Glomerular endothelial cell (primary cell): ENCODE measurements around the gene PFN3. TPM values are rescaled to one million over a fixed set of nuclear protein-coding genes. Genes with fewer than 3 reads are reported as not detected.
"Not testable (repeated sequence)": the region's sequence is repeated elsewhere in the genome, so short reads cannot be mapped to it uniquely, and the experiment has no call there.

Source experiments
- DNase-seq: peaks from one replicate; pipeline ENCODE4 v3.0.0-alpha.2; 2011; ENCODE audit warnings: low read depth, low spot score; ENCODE audit errors: extremely low read depth
- total RNA-seq: library from RNA; depleted of rRNA; stranded (reverse); fragments of >200 nt; gene quantifications from 2 replicates; pipeline ENCODE4 v1.2.3, GENCODE V29; 2015

The PFN3 gene
- total RNA-seq, 1 donor from 2014 or later, result not detected

- DNase-seq, result no peak
These were observed 37.6 kb downstream of the PFN3 start for GRCh38 chr5:177362610-177363507.

GRCh38 chr5:177362292-177362609, 38.2 kb downstream of the PFN3 start:
- no peak for DNase-seq

- no peak for DNase-seq
These were observed 38.8 kb downstream of the PFN3 start for GRCh38 chr5:177361418-177362291.

- DNase-seq, result not testable (repeated sequence)
These were observed 39.7 kb downstream of the PFN3 start for GRCh38 chr5:177360740-177361139.

GRCh38 chr5:177359860-177360259, 40.6 kb downstream of the PFN3 start:
- no peak for DNase-seq

- DNase-seq, result no peak
These were observed 41.0 kb downstream of the PFN3 start for GRCh38 chr5:177359451-177359851.

- no peak for DNase-seq
These were observed 42.1 kb downstream of the PFN3 start for GRCh38 chr5:177358370-177358819.

- DNase-seq, result no peak
These were observed 42.8 kb downstream of the PFN3 start, which contains the start of gene RGS14 for GRCh38 chr5:177357459-177358351. TSS of gene RGS14 (plus strand) at chr5:177357924. CDS start at chr5:177358025, 101 bp downstream.

- no peak for DNase-seq
These were observed 43.4 kb downstream of the PFN3 start for GRCh38 chr5:177357146-177357458.

- no peak for DNase-seq
These were observed 43.7 kb downstream of the PFN3 start for GRCh38 chr5:177356746-177357145.

GRCh38 chr5:177355868-177356168, 44.6 kb downstream of the PFN3 start:
- DNase-seq, result no peak

GRCh38 chr5:177355162-177355867, 45.1 kb downstream of the PFN3 start:
- DNase-seq, result no peak

- DNase-seq, result no peak
These were observed 45.8 kb downstream of the PFN3 start for GRCh38 chr5:177354711-177355110.

GRCh38 chr5:177354256-177354655, 46.2 kb downstream of the PFN3 start:
- no peak for DNase-seq

- no peak for DNase-seq
These were observed 47.4 kb downstream of the PFN3 start for GRCh38 chr5:177353093-177353492.

GRCh38 chr5:177351392-177352329, 48.8 kb downstream of the PFN3 start, which contains the start of gene LMAN2:
TSS of gene LMAN2 (minus strand) at chr5:177351668. CDS start at chr5:177351647, 21 bp downstream.
- DNase-seq, result peak; percentile 81

GRCh38 chr5:177350776-177351391, 49.6 kb downstream of the PFN3 start:
- no peak for DNase-seq
